HUES6 (cell line): ENCODE data around the gene TMED6.

Experiments
- H3K27ac ChIP-seq: 2 replicates; pipeline ENCODE4 v1.7.0; 2013; ENCODE audit warnings: low read depth, mild to moderate bottlenecking, low read length, inconsistent platforms
- H3K27me3 ChIP-seq: 2 replicates; pipeline ENCODE4 v1.6.1; 2013; ENCODE audit warnings: low read length; ENCODE audit not compliant: control insufficient read depth, insufficient read depth
- H3K36me3 ChIP-seq: 2 replicates; pipeline ENCODE4 v1.6.1; 2013; ENCODE audit warnings: low read length; ENCODE audit not compliant: control insufficient read depth, insufficient read depth
- H3K4me1 ChIP-seq: 2 replicates; pipeline ENCODE4 v1.6.1; 2013; ENCODE audit warnings: low read length; ENCODE audit not compliant: control insufficient read depth, insufficient read depth
- H3K4me3 ChIP-seq: 2 replicates; pipeline ENCODE4 v1.5.1; 2013; ENCODE audit warnings: low read depth, low read length
- H3K9ac ChIP-seq: one replicate; pipeline ENCODE4 v1.6.1; 2013; ENCODE audit warnings: mild to moderate bottlenecking, low read length
- H3K9me3 ChIP-seq: 2 replicates; pipeline ENCODE4 v1.6.1; 2013; ENCODE audit warnings: low read depth, low read length; ENCODE audit not compliant: control insufficient read depth, insufficient read depth

The TMED6 gene

DNA sequence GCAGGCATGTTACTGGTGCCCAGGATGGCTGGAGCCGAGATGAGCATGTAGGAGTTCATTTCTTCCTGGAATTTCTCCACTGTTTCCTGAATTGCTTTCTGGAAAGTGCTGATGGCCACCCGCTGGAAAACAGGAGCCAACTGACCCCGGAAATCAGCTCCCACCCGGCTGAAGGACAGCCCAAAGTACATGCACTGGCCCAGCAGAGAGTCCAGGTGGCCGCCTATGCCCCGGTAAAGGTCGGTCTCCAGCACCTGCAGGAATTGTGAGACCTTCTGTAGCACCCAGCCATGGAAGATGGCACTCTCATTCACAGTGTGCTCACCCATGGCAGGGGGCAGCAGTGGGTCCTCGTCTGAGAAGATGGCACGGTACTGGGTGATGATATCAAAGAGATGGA lies 16.9 kb downstream of the TMED6 start:
- H3K27me3 ChIP-seq = no peaks in the 10 kb centered on the region
- no peaks in the 10 kb centered on the region for H3K9me3 ChIP-seq
- no peak overlapping the region for H3K4me3 ChIP-seq
- no peak overlapping the region for H3K9ac ChIP-seq
- peaks cover 10% of the 10 kb centered on the region for H3K4me1 ChIP-seq
- H3K27ac ChIP-seq = no peak overlapping the region
- peaks cover 52% of the 10 kb centered on the region for H3K36me3 ChIP-seq

DNA sequence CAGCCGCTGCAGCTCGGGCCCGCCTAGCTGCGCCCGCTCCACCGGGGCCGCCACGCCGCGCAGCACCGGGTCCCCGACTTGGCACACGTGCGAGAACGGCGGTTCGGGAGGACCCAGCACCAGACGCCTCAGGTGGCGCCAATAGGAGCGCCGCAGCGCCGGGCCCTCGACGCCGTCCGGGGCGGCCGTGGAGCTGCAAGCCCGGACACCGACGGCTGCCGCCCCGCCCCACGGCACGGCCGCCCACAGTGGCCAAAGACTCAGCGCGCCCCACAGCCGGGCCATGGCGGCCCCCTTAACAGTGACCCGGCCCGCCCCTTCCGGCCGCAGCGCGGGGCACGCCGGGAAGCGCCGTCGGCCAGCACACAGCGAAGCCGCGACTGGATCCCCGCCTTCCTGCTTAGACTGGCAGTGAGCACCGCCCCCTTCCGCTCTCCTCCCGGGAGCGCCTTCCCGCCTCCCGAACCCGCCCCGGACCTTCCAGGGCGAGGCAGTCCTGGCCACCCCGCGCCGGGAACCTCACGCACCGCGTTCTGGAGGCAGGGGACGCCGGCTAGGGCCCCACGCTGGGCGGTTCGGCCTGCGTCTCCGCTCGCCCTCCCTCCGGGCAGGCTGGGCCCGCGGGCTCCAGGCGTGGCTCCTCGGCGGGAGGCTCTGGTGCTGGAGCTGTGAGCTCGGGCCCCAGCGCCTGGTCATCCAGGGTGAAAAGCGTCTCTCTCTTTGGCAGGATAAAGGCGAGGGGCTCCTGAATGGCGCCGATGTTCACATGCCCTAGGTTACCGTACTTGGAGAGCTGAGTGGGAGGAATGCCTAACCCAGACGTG lies 21.1 kb downstream of the TMED6 start, which contains the start of gene PDF:
Gene PDF (minus strand): TSS at position 303 of the 824 bp plus-strand sequence. CDS start 18 bp downstream, at position 285.
- peaks cover 17% of the 10 kb centered on the region for H3K4me1 ChIP-seq
- peaks cover 73% of the 10 kb centered on the region for H3K36me3 ChIP-seq
- no peaks in the 10 kb centered on the region for H3K9me3 ChIP-seq
- H3K27me3 ChIP-seq = no peaks in the 10 kb centered on the region
- peak within 1 kb of the TSS; percentile 92 for H3K4me3 ChIP-seq
- peak within 1 kb of the TSS; percentile 93 for H3K27ac ChIP-seq
- H3K9ac ChIP-seq = peak within 1 kb of the TSS; percentile 97

DNA sequence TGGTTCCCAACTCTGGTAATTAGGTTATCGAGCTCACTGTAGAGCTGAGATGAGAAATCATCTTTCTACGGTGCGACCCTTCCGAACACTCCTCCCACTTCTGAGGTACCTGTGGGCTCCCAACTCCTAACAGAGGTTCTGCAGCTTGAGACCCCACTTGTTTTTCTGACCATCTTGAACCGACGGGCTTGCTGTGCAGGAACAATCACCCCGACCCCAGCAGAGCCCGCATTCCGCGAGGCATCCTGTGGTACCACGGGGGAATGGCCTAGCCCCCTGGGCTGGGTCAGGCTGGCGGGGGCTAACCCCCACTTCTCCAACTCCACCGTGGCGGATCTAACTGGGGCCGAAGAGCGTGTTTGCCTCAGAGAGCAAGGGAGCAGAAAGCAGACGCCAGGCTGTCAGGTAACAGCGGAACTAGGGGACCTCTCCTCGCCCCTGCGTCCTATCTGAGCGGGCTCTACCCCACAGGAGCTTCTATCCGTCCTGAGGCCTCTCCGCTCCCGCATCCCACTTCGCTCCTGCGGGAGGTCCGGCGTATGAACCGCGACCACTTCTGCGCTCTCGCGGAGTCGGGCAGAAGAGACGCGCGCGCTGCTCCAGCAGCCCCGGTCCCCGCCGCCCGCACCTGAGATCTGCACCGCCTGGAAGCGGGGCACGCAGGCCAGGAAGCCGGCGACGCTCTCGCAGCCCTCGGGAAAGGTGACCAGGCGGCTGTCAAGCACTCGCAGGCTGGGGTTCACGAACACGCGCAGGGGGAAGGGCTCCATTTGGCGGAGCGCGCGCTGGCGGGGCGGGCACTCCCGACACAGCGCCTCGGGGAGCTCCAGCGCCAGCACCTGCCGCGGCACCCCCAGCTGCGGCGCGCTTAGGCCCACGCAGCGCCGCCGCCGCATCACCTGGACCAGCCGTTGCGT lies 22.0 kb downstream of the TMED6 start:
- peaks cover 70% of the 10 kb centered on the region for H3K36me3 ChIP-seq
- no peaks in the 10 kb centered on the region for H3K9me3 ChIP-seq
- H3K4me1 ChIP-seq = peaks cover 17% of the 10 kb centered on the region
- H3K27ac ChIP-seq = peak overlapping the region; percentile 93
- peak overlapping the region; percentile 92 for H3K4me3 ChIP-seq
- H3K27me3 ChIP-seq = no peaks in the 10 kb centered on the region
- peak overlapping the region; percentile 97 for H3K9ac ChIP-seq

DNA sequence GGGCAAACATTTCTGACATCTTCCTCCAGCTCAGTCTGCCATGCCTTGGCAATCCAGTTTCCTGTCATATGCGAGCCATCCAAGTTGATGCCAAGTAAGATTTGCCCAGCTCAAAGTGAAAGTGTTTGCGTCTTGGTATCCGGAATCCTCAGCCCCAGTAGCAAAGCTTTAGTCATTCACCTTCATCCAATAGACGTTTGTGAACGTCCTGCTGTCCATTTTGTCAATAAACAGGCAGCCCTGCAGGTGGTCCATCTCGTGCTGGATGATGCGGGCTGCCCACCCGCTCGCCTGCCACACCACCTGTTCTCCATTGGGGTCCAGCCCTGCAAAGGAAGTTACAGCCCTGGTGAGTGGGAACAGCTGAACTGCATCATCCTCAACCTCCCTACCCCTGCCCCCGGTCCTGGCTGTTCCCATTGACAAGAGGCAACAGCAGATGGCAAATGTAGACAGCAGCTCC lies 22.7 kb downstream of the TMED6 start:
- peak overlapping the region; percentile 97 for H3K9ac ChIP-seq
- H3K9me3 ChIP-seq = no peaks in the 10 kb centered on the region
- H3K4me3 ChIP-seq = peak overlapping the region; percentile 92
- H3K27me3 ChIP-seq = no peaks in the 10 kb centered on the region
- H3K27ac ChIP-seq = no peak overlapping the region
- H3K36me3 ChIP-seq = peaks cover 70% of the 10 kb centered on the region
- H3K4me1 ChIP-seq = peaks cover 17% of the 10 kb centered on the region

DNA sequence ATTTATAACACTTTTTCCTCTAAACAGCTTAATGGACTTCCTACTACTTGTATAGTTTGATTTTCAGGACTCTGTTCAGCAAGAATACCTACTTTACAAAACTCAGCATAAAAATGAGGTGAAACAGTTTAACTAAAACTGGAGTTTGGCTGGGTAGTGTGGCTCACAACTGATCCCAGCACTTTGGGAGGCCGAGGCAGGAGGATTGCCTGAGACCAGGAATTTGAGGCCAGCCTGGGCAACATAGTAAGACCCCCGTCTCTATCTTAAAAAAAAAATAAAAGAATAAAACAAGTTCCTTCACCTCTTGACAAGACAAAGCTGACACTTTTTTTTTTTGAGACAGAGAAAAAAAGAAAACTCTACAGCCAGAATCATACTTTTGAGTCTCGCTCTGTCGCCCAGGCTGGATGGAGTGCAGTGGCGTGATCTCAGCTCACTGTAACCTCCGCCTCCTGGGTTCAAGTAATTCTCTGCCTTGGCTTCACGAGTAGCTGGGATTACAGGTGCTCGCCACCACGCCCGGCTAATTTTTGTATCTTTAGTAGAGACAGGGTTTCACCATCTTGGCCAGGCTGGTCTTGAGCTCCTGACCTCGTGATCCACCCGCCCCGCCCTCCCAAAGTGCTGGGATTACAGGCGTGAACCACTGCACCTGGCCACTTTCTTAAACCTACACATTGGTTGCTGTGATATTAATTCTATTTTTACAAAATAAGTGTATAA lies 23.8 kb downstream of the TMED6 start:
- no peak overlapping the region; the same call in 1 of the 2 replicates for H3K4me3 ChIP-seq
- H3K4me1 ChIP-seq = peaks cover 17% of the 10 kb centered on the region
- H3K27me3 ChIP-seq = no peaks in the 10 kb centered on the region
- peaks cover 71% of the 10 kb centered on the region for H3K36me3 ChIP-seq
- no peak overlapping the region for H3K27ac ChIP-seq
- no peaks in the 10 kb centered on the region for H3K9me3 ChIP-seq
- H3K9ac ChIP-seq = no peak overlapping the region

DNA sequence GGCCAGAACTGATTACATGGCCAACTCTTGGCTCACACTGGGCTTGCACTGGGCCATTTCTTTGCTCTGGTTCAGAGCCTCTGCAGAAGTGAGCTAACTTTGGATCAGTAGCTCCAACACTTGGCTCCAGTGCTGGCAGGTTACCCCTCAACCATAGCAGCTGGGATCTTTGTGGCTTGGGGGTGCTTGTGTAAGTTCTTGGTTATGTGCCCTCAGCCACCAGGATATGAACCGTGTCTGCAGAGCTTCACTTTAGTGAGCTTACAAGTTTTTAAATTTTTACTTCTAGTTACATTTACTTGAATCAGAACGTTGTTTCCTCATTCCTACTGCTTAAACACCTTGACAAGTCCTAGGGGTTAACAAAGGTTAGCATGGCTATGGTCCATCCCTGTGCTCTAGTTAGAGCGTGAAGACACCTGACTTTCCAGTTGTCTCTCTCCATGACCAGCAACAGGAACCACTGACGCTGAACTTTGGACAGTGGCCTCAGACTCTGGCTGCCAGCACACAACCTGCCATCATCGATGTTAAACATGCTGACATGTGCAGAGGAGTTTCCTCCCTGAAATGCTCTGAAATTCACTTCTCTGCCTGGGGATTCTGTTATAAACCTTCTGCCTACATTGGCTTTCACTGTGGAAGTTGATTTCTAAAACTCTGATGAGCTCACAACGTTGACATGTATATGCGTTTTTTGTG lies 25.3 kb downstream of the TMED6 start:
- H3K9me3 ChIP-seq = no peaks in the 10 kb centered on the region
- H3K27me3 ChIP-seq = no peaks in the 10 kb centered on the region
- peaks cover 13% of the 10 kb centered on the region for H3K4me1 ChIP-seq
- no peak overlapping the region for H3K9ac ChIP-seq
- H3K27ac ChIP-seq = no peak overlapping the region
- H3K4me3 ChIP-seq = no peak overlapping the region
- peaks cover 74% of the 10 kb centered on the region for H3K36me3 ChIP-seq

DNA sequence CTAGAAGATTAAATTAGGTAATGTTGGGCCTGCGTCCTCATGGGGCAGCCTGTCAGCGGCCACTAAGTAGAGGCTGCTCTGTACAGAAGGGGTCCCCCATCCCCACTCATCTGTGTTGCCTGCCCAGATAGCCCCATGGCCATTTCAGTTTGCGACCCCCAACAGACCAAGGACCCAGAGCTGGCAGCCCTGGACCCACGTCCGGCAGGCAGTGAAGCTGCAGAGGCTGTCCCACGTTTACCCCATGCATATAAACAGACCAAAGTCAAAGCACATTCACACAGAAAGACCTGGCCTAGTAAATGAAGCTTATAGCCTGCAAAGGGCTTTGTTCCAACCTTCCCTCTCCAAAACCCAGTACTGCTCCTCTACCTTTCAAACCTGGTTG lies 25.8 kb downstream of the TMED6 start:
- Histone ChIP-seq H3K4me3 (no peak overlapping the region), H3K4me1 (peaks cover 13% of the 10 kb centered on the region), H3K27ac (no peak overlapping the region), H3K27me3 (no peaks in the 10 kb centered on the region), H3K9ac (no peak overlapping the region), H3K36me3 (peaks cover 80% of the 10 kb centered on the region), H3K9me3 (no peaks in the 10 kb centered on the region)

DNA sequence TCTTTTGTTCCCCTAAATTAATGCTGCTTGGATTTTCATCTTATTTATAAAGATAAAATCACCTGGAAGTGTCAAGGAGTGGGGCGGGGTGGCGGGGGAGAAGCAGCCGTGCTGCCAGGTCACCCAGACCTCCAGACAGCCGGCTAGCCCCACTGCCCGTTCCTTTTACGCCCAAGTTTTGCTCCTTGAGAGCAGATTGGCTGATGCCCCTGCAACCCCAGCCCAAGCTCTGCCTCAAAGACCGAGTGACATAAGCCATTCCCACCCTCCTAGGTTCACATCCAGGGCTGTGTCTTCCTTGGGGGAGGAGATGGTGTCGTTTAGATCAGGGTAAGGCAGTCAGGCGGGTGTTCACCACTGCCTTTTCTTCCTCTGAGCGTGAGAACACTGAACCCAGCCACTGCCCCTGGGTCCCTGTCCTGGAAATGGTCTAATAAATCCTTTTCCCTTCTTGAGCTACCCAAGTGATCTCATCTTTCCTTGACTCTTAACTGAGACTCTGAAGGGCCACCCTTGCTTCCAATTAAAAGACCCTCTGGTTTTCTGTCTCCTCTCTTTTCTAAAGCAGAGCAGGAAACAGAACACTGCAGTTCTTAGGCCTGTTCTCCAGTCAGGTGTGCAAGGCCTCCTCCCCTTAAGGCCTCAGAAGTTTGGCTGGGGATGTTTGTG lies 26.9 kb downstream of the TMED6 start:
- H3K4me1 ChIP-seq = peaks cover 13% of the 10 kb centered on the region
- no peak overlapping the region for H3K9ac ChIP-seq
- H3K27me3 ChIP-seq = no peaks in the 10 kb centered on the region
- no peak overlapping the region for H3K27ac ChIP-seq
- no peak overlapping the region for H3K4me3 ChIP-seq
- H3K9me3 ChIP-seq = no peaks in the 10 kb centered on the region
- peaks cover 90% of the 10 kb centered on the region for H3K36me3 ChIP-seq

DNA sequence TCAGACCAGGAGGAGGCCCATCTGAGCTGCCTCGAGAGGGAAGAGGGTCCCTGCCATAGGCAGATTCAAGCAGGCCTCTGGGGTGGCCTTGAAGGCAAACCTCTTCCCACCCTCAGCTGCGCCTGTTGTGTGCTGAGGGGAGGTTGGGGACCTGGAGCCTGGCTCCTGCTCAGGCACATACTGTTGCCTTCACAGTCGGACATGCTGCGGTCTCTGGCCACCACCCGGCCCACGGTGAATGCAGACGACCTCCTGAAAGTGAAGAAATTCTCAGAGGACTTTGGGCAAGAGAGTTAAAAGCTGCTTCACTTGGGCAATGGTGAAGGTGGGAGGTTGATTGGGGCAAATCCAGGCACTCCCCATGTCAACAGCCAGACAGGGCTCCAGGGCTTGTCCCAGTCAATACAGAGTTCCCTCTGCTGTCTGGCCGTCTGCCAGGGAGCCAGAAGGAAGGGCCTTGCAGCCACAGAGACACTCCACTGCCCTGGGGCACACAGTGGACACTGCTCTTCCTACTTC lies 27.5 kb downstream of the TMED6 start:
- Histone ChIP-seq H3K9ac (no peak overlapping the region), H3K9me3 (no peaks in the 10 kb centered on the region), H3K27ac (no peak overlapping the region)

More for the DNA sequence above, 27.5 kb downstream of the TMED6 start:
- Histone ChIP-seq H3K4me3 (no peak overlapping the region), H3K27me3 (no peaks in the 10 kb centered on the region), H3K36me3 (peaks cover 96% of the 10 kb centered on the region), H3K4me1 (peaks cover 10% of the 10 kb centered on the region)
